ENCODE results near the gene OR6Q1.

DNA sequence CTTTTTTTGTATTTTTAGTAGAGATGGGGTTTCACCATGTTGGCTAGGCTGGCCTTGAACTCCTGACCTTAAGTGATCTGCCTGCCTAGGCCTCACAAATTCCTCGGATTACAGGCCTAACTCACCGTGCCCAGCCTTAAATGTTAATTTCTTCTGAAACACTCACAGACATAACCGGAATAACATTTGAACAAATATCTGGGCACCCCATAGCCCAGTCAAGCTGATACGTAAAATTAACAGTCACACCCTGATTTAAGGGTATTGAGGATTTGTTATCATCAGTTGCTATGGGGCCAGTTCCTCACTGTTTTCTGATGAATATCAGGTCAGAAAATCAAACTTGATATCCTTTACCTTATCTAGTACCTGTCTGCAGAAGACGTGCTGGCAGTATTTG, 30.1 kb upstream of the OR6Q1 start:
- TF ChIP-seq, protein P1, sequence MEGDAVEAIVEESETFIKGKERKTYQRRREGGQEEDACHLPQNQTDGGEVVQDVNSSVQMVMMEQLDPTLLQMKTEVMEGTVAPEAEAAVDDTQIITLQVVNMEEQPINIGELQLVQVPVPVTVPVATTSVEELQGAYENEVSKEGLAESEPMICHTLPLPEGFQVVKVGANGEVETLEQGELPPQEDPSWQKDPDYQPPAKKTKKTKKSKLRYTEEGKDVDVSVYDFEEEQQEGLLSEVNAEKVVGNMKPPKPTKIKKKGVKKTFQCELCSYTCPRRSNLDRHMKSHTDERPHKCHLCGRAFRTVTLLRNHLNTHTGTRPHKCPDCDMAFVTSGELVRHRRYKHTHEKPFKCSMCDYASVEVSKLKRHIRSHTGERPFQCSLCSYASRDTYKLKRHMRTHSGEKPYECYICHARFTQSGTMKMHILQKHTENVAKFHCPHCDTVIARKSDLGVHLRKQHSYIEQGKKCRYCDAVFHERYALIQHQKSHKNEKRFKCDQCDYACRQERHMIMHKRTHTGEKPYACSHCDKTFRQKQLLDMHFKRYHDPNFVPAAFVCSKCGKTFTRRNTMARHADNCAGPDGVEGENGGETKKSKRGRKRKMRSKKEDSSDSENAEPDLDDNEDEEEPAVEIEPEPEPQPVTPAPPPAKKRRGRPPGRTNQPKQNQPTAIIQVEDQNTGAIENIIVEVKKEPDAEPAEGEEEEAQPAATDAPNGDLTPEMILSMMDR (conservative IDR thresholded peaks at IDR 0.05; ENCODE audit: low read depth, low read length), result no peak
- no peak for TF ChIP-seq EZH2 (IDR thresholded peaks at IDR 0.05; ENCODE audit: borderline replicate concordance, low read depth, low read length, poor library complexity, severe bottlenecking)
